GM21528 (cell line): ENCODE measurements around the gene TUBG2.

ENCODE experiments used
- ATAC-seq: cut with Tn5 transposase; IDR thresholded peaks from one replicate; pipeline ENCODE4 v1.9.1; 2021; ENCODE audit warnings: mild to moderate bottlenecking, moderate library complexity; ENCODE audit not compliant: unreplicated experiment, low FRiP score

Gene TUBG2

DNA sequence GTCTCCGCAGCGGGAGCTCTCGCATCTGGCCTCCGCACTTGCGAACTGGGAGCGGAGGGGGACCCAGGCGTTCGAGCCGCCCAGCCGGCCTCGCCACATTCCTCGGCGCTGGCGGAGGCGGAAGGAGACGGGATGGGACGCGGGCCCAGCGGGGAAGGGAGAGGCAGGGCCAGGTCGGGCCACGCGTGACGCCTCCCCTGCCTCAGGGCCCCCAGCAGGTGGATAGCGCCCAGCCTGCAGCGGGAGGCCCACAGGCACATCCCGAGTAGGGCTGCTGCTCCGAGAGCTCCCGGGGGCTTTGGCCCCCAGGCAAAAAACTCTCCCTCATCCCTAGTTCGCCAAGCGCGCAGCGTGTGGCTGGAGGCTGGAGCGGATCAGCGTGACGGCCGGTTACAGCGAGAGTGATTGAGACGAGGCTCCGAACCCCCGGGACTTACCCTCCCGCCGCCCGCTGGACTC, 16.9 kb downstream of the TUBG2 start:
- no peak for ATAC-seq

DNA sequence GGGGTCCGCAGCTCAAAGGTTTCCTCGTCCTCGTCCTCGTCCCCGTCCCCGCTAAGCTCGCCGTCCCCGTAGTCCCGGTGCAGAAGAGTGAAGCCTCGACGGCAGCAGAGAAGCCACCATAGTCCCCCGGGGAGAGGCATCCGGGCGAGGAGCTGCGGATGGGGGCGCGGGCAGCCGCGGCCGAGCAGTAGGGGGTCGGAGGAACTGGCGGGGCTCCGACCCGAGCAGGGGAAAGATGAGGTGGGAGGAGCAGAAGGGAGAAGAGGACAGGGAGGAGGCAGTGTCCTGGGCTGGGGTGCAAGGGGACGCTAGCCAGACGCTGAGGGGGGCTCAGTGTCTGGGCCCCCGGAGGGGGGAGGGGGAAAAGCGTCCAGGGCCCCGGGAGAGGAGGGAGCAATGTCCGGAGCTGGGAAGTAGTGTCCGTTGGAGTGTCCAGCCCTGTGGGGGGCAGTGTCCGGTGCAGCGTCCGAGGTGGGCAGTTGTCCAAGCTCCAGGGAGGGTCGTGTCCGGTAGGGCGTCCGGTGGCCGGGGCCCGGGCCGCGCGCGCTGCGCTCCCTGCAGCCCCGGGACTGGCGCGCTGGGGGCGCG, 17.4 kb downstream of the TUBG2 start, which contains the start of gene PLEKHH3:
PLEKHH3 (minus strand) TSS at position 571 of the 588 bp plus-strand sequence; CDS start at position 140, 431 bp downstream.
- peak; percentile 1 for ATAC-seq

DNA sequence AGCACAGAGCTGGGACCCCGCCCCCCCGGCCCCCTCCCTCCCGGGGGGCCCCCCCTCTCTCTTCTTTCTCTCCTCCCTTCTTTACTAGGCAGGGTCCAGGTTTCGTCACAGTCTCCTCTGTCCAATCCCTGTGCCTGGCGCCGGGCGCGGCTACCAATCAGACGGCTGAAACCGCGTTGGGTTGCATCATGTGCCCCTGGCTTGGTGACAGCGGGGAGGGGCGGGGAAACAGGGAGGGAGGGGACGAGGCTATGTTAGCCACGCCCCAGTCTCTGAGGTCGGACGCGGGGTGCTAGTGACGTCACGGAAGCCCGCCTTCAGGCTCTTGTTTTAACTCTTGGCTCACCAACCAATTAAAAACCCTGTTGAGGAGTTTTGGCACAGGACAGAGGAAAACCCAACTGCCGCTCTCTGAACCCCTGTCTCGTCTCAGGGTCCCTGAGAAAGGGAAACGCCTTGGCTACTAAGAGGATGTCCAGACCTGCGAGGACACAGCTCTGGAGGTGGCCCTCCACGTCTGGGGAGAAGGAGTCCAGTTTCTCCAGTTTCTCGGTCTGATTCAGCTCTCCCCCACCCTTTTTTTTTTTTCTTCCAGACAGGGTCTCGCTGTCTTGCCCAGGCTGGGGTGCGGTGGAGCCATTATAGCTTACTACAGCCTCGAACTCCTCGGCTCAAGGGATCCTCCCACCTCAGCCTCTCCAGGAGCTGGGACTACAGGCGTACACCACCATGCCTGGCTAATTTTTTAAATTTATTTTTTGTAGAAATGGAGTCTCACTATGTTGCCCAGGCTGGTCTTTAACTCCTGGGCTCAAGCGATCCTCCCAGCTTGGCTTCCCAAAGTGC, 18.2 kb downstream of the TUBG2 start:
- peak; percentile 55 for ATAC-seq

DNA sequence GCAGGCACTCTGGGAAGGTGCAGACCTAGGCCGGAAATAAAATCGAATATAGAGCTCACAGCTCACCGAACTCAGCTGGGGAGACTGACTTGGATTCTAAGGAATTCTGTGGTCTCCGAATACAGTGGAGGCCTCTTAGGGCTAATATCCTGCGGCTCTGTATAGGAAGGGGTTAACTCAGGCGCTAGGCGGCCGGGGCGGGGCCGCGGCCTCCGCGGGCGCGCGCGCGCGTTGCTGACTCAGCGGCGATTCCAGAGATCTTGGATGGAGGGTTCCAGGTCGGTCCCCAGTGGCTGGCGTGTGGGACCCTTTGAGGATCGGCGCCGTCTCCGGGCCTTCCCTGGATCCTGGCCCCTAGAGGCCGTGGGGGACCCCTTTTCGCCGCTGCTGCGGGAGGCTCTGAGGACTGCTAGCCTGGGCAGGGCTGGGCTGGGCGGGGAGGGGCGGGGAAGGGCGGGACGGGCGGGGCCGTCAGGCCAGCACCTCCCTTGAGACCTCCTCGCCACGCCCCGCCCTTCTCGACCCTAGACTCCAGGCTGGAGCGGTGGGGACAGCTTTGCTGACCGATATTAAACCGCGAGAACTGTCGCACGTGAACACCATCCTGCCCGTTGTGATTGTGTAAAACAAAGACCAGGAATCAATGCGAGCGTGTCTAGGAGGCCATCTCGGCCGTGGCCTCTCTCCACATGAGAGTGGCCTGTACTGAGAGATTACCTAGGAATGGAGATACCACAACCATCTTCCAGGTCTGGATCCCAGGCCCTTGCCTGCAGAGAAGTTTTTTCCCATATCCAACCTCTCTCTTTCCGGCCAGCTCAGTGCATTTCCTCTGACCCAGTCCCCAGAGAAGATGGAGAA, 19.1 kb downstream of the TUBG2 start:
- ATAC-seq: peak; percentile 21

DNA sequence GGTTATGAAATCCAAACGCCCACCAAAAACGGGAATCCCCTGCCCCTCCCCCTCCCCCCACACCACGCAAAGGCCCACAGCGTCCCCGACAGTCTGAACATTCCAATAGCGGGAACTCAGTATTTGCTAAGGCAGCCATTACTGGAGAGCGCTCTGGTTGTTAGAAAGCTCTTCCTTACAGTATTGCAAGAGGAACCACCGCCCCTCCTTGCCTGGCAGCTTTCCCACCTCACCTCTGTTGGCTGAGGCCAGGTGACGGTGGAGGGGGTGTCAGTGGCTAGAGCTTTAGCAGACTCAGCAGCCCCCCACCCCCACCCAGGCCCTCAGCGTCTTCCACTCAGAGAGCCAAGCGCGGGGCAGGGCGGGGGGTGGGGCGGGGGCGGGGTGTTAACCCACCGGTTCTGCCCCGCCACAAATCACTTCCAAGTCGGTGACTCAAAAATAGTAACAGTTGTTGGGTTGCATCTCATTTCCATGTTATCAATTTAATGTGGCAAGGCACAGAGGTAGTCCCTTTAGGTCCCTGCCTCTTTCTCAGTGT, 19.9 kb downstream of the TUBG2 start:
- no peak for ATAC-seq

DNA sequence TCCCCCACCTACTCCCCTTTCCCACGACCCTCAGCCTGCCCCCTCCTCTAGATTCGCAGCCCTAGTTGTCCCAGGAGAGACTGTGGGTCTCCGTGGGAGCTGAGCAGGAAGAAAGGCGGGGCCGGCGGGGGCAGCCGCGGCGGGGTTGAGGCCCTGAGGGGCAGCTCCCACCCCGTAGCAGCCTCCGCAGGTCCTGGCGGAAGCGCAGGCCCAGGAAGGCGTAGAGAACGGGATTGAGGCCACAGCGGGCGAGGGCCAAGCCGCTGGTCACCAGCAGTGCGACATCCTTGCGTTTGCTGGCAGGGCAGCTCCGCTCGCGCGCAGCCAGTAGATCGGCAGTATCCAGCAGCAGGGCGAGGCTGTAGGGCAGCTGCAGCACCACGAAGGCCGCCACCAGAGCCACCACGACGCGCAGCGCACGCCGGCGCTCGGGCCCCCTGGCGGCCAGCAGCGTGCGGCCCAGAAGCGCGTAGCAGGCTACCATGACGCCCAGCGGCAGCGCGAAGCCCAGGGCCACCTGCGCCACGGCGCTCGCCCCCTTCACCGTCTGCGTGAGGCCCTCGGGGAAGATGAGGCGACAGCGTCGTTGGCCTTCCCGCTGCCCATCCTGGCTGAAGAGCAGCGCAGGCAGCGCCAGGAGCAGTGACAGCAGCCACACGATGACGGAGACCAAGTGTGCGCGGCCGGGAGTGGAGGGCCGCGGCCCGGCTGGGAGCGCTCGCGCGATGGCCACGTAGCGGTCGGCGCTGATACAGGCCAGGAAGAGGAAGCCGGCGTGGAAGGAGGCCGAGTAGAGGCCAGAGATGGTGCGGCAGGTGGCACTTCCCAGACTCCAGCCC, 20.6 kb downstream of the TUBG2 start:
- ATAC-seq: no peak

DNA sequence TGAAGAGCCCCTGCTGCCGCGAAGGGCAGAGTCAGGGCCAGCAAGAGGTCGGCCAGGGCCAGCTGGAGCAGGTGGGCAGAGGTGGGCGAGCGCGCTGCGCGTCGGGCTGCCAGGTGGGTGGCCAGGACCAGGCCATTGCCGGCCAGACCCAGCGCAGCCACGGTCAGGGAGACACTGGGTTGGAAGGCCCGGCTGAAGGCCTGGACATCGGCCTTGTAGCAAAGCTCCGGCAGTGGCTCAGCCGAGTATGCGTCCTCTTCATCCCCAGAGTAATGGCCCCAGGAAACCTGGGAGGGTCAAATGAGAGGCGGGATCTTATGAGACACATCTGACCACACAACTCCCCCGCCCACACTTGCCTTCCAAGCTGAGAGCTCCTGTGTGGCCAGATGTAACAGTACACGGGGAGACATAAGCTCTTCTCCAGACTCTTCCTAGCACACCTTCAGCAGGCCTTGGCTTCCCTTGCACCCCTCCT, 21.3 kb downstream of the TUBG2 start:
- no peak for ATAC-seq

DNA sequence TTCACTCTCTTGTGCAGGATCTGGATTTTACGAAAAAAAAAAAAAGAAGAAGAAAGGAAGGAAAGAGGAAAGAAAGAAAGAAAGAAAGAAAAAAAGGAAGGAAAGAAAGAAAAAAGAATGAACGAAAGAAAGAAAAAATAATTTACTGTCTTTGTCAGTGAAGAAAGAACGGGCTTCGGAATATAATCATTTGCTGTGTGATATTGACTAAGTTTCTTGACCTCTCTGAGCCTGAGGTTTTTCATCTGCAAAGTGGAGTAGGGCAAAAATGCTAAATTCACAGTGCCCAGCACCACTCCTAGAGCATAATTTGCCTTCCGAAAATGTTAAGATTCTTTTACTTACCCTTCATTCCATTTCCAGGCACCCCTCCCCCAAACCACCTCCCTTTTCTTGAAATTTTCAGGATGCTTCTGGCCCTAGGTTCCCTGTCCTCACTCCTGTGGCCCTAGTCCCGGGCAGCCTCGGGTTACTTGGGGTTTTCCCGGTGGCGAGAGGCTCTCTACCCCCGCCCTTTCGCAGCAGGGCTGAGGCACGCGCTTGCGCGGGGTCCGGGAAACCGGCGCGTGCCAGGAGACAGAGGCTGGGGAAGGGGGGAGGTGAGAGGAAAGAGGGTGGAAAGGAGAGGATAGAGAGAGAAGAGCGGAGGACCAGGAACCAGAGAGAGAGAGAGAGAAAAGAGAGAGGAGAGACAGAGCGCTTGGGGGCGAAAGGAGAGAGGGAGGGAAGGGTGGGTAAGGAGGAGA, 23.1 kb downstream of the TUBG2 start, which contains the start of gene CNTNAP1:
CNTNAP1 (plus strand) TSS at position 556 of the 746 bp plus-strand sequence. CDS start 299 bp downstream, outside the sequence.
- no peak for ATAC-seq

DNA sequence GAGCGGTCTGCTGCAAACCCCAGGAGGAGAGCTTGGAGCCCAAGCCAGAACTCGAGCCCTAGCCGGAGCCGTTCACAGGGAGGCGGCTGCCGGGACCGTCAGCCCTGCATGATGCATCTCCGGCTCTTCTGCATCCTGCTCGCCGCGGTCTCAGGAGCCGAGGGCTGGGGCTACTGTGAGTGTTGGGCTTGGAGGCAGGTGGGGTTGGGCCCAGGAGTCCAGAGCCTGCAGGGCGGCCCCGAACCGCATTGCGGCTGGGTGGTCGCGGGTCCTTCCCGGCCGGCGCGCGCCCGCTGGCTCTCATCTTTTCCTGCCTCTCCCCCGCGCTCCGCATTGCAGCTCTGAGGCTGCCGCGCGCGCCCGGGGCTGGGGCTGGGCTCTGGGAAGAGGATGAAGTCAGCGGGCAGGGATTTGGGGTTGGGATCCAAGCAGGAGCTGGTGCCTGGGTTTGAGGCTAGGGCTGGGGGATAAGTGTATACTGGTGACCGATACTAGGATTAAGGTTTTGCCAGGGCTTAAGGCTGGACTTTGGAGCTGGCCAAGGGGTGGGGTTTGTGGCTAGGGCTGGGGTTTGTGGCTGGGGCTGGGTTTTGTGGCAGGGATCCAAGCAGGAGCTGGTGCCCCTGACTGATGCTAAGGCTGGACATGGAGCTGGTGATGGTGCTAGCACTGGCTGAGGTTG, 23.8 kb downstream of the TUBG2 start:
- ATAC-seq: no peak

DNA sequence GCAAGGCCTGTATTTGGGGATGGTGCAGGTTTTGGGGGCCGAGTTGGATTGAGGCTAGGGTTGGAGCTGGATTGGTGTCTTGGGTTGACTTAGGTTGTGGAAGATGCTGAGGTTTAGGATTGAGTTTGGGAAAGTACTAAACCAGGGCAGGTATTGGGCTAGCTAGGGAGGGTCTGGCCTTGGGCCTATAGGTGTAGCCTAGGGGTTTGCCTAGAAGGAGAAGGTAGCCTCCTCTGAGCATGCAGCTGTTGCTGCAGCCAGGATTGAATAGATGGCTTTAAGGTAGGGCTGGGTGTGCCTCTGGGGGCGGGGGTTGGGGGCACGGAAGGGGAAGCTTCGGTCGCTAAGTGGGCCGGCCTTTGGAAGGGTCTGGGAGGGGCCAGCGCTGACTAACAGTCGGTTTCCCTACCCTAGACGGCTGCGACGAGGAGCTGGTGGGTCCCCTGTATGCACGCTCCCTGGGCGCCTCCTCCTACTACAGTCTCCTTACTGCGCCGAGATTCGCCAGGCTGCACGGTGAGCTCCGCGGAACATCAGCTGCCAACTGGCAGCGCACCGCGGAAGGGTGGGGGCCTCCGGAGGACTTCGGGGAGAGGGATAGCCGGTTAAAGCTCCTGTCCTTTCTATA, 24.4 kb downstream of the TUBG2 start:
- ATAC-seq: no peak

DNA sequence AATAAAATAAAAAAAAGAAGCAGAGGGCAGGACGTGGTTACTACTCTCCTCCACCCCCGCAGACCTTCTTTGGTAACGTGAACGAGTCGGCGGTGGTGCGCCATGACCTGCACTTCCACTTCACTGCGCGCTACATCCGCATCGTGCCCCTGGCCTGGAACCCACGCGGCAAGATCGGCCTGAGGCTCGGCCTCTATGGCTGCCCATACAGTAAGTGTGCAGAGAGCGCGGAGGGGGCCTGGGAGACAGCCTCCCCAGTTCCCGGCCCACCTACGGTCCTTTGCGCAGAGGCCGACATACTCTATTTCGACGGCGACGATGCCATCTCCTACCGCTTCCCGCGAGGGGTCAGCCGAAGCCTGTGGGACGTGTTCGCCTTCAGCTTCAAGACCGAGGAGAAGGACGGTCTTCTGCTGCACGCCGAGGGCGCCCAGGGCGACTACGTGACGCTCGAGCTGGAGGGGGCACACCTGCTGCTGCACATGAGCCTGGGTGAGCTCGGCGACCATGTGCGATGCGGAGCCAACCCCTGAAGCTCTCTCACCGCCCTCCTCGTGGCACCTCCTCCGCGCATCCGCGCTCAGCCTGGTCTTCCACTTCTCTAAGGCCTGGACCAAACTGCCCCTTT, 26.0 kb downstream of the TUBG2 start:
- no peak for ATAC-seq

DNA sequence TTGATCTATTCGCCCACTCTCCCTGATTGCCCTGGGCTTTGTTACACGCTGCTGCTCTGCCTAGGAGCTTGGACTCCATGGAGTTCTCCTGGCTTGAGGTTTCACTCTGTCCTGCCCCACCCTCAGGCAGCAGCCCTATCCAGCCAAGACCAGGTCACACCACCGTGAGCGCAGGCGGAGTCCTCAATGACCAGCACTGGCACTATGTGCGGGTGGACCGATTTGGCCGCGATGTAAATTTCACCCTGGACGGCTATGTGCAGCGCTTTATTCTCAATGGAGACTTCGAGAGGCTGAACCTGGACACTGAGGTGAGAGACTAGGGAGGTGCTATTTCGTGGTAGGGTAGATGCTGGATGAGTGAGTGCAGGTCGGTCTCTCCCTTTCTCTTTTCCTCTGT, 26.7 kb downstream of the TUBG2 start:
- ATAC-seq: no peak

DNA sequence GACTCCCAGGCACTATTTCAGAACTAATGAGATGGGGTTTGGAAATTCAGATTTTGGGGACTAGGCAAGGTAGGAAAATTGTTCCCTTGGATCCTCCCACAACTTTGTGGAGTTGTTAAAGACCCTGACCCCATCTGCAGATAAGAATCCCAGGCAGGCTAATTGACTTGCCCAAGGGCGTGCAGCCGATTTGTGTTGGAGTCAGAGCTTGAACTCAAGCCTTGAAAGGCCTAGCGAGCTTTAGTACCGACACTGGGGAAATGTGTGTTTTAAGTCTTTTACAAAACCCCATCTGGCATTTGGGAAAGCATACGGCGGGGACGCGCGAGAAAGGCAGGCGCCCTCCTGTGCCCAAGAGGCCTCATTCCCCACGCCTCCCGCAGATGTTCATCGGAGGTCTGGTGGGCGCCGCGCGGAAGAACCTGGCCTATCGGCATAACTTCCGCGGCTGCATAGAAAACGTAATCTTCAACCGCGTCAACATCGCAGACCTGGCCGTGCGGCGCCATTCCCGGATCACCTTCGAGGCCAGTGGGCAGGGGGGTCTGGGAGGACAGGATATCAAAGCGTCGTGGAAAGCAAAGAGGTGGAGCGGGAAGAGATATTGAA, 27.5 kb downstream of the TUBG2 start:
- no peak for ATAC-seq

DNA sequence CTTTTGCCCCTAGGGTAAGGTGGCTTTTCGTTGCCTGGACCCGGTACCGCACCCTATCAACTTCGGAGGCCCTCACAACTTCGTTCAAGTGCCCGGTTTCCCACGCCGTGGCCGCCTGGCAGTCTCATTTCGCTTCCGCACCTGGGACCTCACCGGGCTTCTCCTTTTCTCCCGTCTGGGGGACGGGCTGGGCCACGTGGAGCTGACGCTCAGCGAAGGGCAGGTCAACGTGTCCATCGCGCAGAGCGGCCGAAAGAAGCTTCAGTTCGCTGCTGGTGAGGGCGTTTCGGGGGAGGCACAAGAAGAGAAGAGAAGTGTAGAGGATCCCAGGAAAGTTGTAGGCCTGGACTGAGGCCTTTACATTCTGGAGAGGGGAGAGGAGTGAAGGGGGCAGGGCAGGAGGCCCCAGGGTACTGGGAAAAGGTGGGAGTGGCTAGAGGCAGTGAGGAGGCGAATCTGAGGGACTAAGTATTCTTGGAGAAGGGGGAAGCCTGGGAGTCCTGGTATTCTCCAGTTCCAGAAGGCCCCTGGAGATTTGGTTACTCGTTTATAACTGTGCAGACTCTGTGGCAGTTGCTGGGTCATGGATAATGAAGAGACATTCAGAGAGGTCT, 28.7 kb downstream of the TUBG2 start:
- ATAC-seq: no peak

DNA sequence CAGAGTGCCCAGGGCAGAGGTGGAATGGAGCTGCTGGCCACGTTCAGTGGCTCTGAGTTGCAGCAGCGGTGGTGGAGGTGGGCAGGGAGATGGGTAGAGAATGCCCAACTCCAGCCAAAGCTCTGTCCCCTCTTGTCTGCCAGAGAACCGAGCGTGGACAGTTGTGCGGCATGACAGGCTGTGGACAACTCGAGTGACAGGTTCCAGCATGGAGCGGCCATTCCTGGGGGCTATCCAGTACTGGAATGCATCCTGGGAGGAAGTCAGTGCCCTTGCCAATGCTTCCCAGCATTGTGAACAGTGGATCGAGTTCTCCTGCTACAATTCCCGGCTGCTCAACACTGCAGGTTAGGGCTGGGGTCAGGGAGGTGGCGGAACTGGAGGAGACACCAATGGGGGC, 31.5 kb downstream of the TUBG2 start:
- no peak for ATAC-seq

DNA sequence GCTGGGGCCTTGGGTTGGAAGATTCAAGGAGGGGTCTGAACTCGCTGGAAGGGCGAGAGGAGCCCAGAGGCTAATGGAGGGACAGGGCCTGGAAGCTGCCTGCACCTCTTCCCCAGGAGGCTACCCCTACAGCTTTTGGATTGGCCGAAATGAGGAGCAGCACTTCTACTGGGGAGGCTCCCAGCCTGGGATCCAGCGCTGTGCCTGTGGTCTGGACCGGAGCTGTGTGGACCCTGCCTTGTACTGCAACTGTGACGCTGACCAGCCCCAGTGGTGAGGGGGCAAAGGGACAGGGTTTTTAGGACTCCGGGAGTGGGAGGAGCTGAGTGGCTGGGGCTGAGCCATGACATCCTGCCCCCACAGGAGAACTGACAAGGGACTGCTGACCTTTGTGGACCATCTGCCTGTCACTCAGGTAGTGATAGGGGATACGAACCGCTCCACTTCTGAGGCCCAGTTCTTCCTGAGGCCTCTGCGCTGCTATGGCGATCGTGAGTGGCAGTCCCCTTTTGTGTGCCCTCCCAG, 32.0 kb downstream of the TUBG2 start:
- ATAC-seq: no peak
